GM21381 (cell line): ENCODE results near the gene ABCC5.
"Not testable (repeated sequence)": the region's sequence is repeated elsewhere in the genome, so short reads cannot be mapped to it uniquely, and the experiment has no call there.

ENCODE experiments used
- ATAC-seq: cut with Tn5 transposase; IDR thresholded peaks from one replicate; pipeline ENCODE4 v1.9.1; 2021; ENCODE audit warnings: mild to moderate bottlenecking, moderate library complexity; ENCODE audit not compliant: unreplicated experiment

Gene ABCC5

GRCh38 chr3:183896184-183896583 is 121.5 kb downstream of the ABCC5 start:
- ATAC-seq: no peak

- no peak for ATAC-seq
These were observed 121.9 kb downstream of the ABCC5 start for GRCh38 chr3:183895774-183896173.

- no peak for ATAC-seq
These were observed 122.4 kb downstream of the ABCC5 start for GRCh38 chr3:183895296-183895695.

- no peak for ATAC-seq
These were observed 125.0 kb downstream of the ABCC5 start for GRCh38 chr3:183892610-183893214.

- ATAC-seq: no peak
These were observed 131.9 kb downstream of the ABCC5 start for GRCh38 chr3:183885766-183886165.

GRCh38 chr3:183884427-183885296 is 133.0 kb downstream of the ABCC5 start, which contains the start of gene PARL:
TSS of gene PARL (minus strand) at chr3:183884880. CDS start at chr3:183884846, 34 bp downstream.
- peak; percentile 99 for ATAC-seq

GRCh38 chr3:183884097-183884426 is 133.6 kb downstream of the ABCC5 start:
- no peak for ATAC-seq

- ATAC-seq: no peak
These were observed 134.2 kb downstream of the ABCC5 start for GRCh38 chr3:183883291-183884096.

- no peak for ATAC-seq
These were observed 137.6 kb downstream of the ABCC5 start for GRCh38 chr3:183880121-183880520.

- no peak for ATAC-seq
These were observed 138.4 kb downstream of the ABCC5 start for GRCh38 chr3:183879243-183879642.

- no peak for ATAC-seq
These were observed 139.6 kb downstream of the ABCC5 start for GRCh38 chr3:183878071-183878470.

- ATAC-seq: not testable (repeated sequence)
These were observed 140.5 kb downstream of the ABCC5 start for GRCh38 chr3:183877227-183877626.

- ATAC-seq: no peak
These were observed 142.3 kb downstream of the ABCC5 start for GRCh38 chr3:183875411-183875810.

- ATAC-seq: no peak
These were observed 143.8 kb downstream of the ABCC5 start for GRCh38 chr3:183873914-183874313.

GRCh38 chr3:183871541-183871940 is 146.1 kb downstream of the ABCC5 start:
- ATAC-seq: no peak

GRCh38 chr3:183870563-183870962 is 147.1 kb downstream of the ABCC5 start:
- no peak for ATAC-seq
